SJSA1 (cell line): ENCODE results near the gene OPN1MW. TPM values are rescaled to one million over a fixed set of nuclear protein-coding genes. Genes with fewer than 3 reads are reported as not detected.
"Not testable (repeated sequence)": the region's sequence is repeated elsewhere in the genome, so short reads cannot be mapped to it uniquely, and the experiment has no call there.

Experiments used
- DNase-seq, 2 experiments: peaks; one replicate each; pipeline ENCODE4 v3.0.0-alpha.2; 2015 to 2020; ENCODE audit warnings: low spot score in 2 of 2, low read depth in 1 of 2
- H3K27ac ChIP-seq: fragments of 250-450 bp; sonication (Bioruptor Pico); 2 replicates; pipeline ENCODE4 v1.5.1; 2020; ENCODE audit warnings: mild to moderate bottlenecking, moderate library complexity
- H3K27me3 ChIP-seq: fragments of 250-450 bp; sonication (Bioruptor Pico); replicated peaks from 2 replicates; pipeline ENCODE4 v1.5.1; 2020; ENCODE audit warnings: mild to moderate bottlenecking, moderate library complexity
- H3K36me3 ChIP-seq: fragments of 250-450 bp; sonication (Bioruptor Pico); 2 replicates; pipeline ENCODE4 v1.5.1; 2020; ENCODE audit warnings: mild to moderate bottlenecking
- H3K4me1 ChIP-seq: fragments of 250-450 bp; sonication (Bioruptor Pico); replicated peaks from 2 replicates; pipeline ENCODE4 v1.6.1; 2021; ENCODE audit warnings: mild to moderate bottlenecking
- H3K4me3 ChIP-seq: fragments of 250-450 bp; sonication (Bioruptor Pico); 2 replicates; pipeline ENCODE4 v1.5.1; 2020; ENCODE audit warnings: mild to moderate bottlenecking
- H3K9me3 ChIP-seq: fragments of 250-450 bp; sonication (Bioruptor Pico); replicated peaks from 2 replicates; pipeline ENCODE4 v1.5.1; 2020; ENCODE audit warnings: mild to moderate bottlenecking
- total RNA-seq: library from RNA; depleted of rRNA; stranded (reverse); fragments of >200 nt; shearing (Covaris generic); gene quantifications from 2 replicates; pipeline ENCODE4 v1.2.3, GENCODE V29; 2014; rRNA removed

The OPN1MW gene
- total RNA-seq, 1 experiment from 2014 or later: not detected

GRCh38 chrX:154238939-154239559 is 56.7 kb downstream of the OPN1MW start:
- peak in 1 of 2 experiments; percentile 6 for DNase-seq
- not testable (repeated sequence) for H3K27ac ChIP-seq, H3K36me3 ChIP-seq, H3K9me3 ChIP-seq, H3K4me1 ChIP-seq, H3K4me3 ChIP-seq, H3K27me3 ChIP-seq

GRCh38 chrX:154239982-154240503 is 57.6 kb downstream of the OPN1MW start:
- peak in 1 of 2 experiments; percentile 27 for DNase-seq
- H3K4me1 ChIP-seq, H3K27me3 ChIP-seq, H3K4me3 ChIP-seq, H3K9me3 ChIP-seq, H3K36me3 ChIP-seq, H3K27ac ChIP-seq: not testable (repeated sequence)

Other genes with a start within 250 kb of the OPN1MW start
- 119 and 155 TPM in 2 replicates for gene NAA10, start 247.6 kb upstream of the OPN1MW start, total RNA-seq
- 0.11 TPM in 1 of 2 replicates, not detected in the other for gene RENBP, start 238.0 kb upstream of the OPN1MW start, total RNA-seq
- 24.6 and 42.8 TPM in 2 replicates for gene HCFC1, start 210.8 kb upstream of the OPN1MW start, total RNA-seq
- gene TMEM187, start 209.8 kb upstream of the OPN1MW start, total RNA-seq: 1.1 TPM in 1 of 2 replicates, not detected in the other
- 70.7 and 81.3 TPM in 2 replicates for gene IRAK1, start 162.7 kb upstream of the OPN1MW start, total RNA-seq
- gene MECP2, start 84.9 kb upstream of the OPN1MW start, total RNA-seq: 20.3 and 26.0 TPM in 2 replicates
- not detected in 2 replicates for gene OPN1LW, start 38.4 kb upstream of the OPN1MW start, total RNA-seq
- not detected in 2 replicates for gene OPN1MW2, start 37.2 kb downstream of the OPN1MW start, total RNA-seq
- gene OPN1MW3, start 75.0 kb downstream of the OPN1MW start, total RNA-seq: not detected in 2 replicates
- gene TEX28, start 112.5 kb downstream of the OPN1MW start, total RNA-seq: not detected in 2 replicates
- not detected in 2 replicates for gene TKTL1, start 113.2 kb downstream of the OPN1MW start, total RNA-seq
- 918 and 1,686 TPM in 2 replicates for gene FLNA, start 192.0 kb downstream of the OPN1MW start, total RNA-seq
- gene EMD, start 196.7 kb downstream of the OPN1MW start, total RNA-seq: 17.7 and 42.3 TPM in 2 replicates
- gene RPL10, start 215.8 kb downstream of the OPN1MW start, total RNA-seq: 1,843 and 4,201 TPM in 2 replicates
- gene DNASE1L1, start 226.7 kb downstream of the OPN1MW start, total RNA-seq: 30.9 and 41.8 TPM in 2 replicates
- 11.3 and 17.7 TPM in 2 replicates for gene TAFAZZIN, start 228.9 kb downstream of the OPN1MW start, total RNA-seq
- gene ATP6AP1, start 246.1 kb downstream of the OPN1MW start, total RNA-seq: 62.4 and 67.8 TPM in 2 replicates